ENCODE data around the gene FAAH. TPM values are rescaled to one million over a fixed set of nuclear protein-coding genes. Genes with fewer than 3 reads are reported as not detected.

The FAAH gene
- total RNA-seq, 1 donor from 2014 or later: 2.7 TPM

DNA sequence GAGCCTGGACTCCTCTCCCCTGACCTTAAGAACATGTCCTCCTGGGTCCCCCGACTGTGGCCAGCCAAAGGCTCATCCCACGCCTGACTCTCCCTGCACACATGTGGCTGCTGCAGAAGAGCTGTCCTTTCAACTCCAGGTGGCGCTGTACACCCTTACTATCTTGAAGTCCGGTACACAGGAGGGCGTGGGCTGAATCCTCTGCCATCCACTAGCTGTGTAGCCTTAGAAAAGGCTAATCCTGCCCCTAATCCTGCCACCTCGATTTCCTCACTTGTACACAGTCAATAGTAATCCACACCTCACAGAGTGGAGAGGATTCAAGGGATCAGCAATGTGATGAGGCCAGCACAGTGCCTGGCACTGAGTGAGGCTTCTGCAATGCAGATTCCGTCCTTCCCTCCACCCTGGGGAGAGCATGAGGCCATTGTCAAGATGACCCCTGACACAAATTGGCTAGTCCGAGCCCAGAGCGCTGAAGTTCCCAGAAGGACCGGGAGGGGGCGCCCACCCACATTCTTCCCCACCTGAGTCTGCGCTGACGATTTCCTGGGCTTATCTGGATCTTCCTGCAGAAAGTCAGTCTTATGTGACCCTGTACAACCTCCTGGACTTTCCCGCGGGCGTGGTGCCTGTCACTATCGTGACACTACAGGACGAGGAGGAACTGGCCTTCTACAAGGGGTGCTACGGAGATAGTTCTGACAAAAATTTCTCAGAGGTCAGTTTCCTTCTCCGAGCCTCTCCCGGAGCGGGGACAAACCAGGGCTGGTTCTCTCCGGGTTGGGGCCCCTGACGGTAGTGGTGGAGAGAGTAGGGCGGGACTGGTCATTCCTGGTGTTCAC lies 48.4 kb downstream of the FAAH start:
- TF ChIP-seq, protein P1, sequence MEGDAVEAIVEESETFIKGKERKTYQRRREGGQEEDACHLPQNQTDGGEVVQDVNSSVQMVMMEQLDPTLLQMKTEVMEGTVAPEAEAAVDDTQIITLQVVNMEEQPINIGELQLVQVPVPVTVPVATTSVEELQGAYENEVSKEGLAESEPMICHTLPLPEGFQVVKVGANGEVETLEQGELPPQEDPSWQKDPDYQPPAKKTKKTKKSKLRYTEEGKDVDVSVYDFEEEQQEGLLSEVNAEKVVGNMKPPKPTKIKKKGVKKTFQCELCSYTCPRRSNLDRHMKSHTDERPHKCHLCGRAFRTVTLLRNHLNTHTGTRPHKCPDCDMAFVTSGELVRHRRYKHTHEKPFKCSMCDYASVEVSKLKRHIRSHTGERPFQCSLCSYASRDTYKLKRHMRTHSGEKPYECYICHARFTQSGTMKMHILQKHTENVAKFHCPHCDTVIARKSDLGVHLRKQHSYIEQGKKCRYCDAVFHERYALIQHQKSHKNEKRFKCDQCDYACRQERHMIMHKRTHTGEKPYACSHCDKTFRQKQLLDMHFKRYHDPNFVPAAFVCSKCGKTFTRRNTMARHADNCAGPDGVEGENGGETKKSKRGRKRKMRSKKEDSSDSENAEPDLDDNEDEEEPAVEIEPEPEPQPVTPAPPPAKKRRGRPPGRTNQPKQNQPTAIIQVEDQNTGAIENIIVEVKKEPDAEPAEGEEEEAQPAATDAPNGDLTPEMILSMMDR (IDR thresholded peaks at IDR 0.05; ENCODE audit: unreplicated experiment): peak; percentile 93
- H3K4me1 Mint-ChIP-seq (ENCODE audit: unreplicated experiment): peaks cover 4% of the 10 kb centered on the region
- H3K4me3 Mint-ChIP-seq (ENCODE audit: unreplicated experiment): peak overlapping the region; percentile 89
- H3K9me3 Mint-ChIP-seq (ENCODE audit: unreplicated experiment): no peaks in the 10 kb centered on the region
- H3K27ac Mint-ChIP-seq (ENCODE audit: unreplicated experiment): peak overlapping the region; percentile 83
- DNase-seq (ENCODE audit: low spot score): peak; percentile 94
- H3K36me3 Mint-ChIP-seq (ENCODE audit: low read depth, unreplicated experiment): no peaks in the 10 kb centered on the region
- H3K27me3 Mint-ChIP-seq (ENCODE audit: unreplicated experiment): peaks cover 15% of the 10 kb centered on the region

DNA sequence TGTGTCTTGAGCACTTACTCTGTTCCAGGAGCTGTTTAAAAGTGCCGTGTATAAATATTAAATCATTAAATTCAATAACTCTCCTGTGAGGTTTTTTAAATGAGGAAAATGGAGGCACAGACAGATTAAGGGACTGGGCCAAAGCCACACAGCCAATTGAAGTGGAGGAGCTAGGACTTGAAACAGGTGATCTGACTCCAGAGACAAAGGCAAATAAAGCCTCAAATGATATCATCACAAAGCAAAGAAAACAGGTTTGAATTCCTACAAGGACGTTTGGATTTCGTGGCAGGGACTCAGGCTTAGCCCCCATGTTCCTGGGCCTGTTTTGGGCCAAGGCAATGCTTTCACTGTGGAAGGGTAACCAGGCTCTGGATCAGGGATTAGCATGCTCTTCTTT lies 50.3 kb downstream of the FAAH start:
- TF ChIP-seq, protein P1 (IDR thresholded peaks at IDR 0.05; ENCODE audit: unreplicated experiment): no peak
- Mint-ChIP-seq H3K27me3 (ENCODE audit: unreplicated experiment) (peaks cover 21% of the 10 kb centered on the region), H3K4me1 (ENCODE audit: unreplicated experiment) (peaks cover 11% of the 10 kb centered on the region), H3K4me3 (ENCODE audit: unreplicated experiment) (no peak overlapping the region), H3K36me3 (ENCODE audit: low read depth, unreplicated experiment) (no peaks in the 10 kb centered on the region), H3K27ac (ENCODE audit: unreplicated experiment) (no peak overlapping the region), H3K9me3 (ENCODE audit: unreplicated experiment) (no peaks in the 10 kb centered on the region)
- no peak for DNase-seq (ENCODE audit: low spot score)

DNA sequence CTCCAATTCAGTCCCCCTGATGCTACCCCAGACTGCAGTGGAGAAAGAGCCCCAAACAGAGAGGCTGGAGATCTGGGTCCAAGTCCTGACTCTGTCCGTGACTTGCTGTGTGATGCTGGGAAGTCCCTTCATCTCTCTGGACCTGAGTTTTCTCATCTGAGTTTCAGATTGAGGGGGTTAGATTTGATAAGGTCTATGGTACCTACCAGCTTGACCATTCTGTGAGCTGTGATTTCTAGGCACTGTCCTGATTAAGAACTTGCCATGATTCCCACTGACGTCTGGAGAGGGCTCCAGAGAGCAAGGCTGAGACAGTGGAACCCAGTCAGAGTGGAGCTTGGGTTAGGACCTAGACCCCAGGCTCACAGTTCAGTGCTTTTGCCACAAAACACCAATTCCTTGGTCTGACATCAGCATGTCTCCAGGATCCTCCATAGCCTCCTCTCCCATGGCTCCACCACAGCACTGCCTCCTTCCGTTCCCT lies 51.7 kb downstream of the FAAH start:
- DNase-seq (ENCODE audit: low spot score): no peak
- TF ChIP-seq, protein P1 (IDR thresholded peaks at IDR 0.05; ENCODE audit: unreplicated experiment): no peak
- peaks cover 21% of the 10 kb centered on the region for H3K27me3 Mint-ChIP-seq (ENCODE audit: unreplicated experiment)
- no peak overlapping the region for H3K4me3 Mint-ChIP-seq (ENCODE audit: unreplicated experiment)
- H3K36me3 Mint-ChIP-seq (ENCODE audit: low read depth, unreplicated experiment): no peaks in the 10 kb centered on the region
- no peaks in the 10 kb centered on the region for H3K9me3 Mint-ChIP-seq (ENCODE audit: unreplicated experiment)
- H3K27ac Mint-ChIP-seq (ENCODE audit: unreplicated experiment): no peak overlapping the region
- peaks cover 11% of the 10 kb centered on the region for H3K4me1 Mint-ChIP-seq (ENCODE audit: unreplicated experiment)

DNA sequence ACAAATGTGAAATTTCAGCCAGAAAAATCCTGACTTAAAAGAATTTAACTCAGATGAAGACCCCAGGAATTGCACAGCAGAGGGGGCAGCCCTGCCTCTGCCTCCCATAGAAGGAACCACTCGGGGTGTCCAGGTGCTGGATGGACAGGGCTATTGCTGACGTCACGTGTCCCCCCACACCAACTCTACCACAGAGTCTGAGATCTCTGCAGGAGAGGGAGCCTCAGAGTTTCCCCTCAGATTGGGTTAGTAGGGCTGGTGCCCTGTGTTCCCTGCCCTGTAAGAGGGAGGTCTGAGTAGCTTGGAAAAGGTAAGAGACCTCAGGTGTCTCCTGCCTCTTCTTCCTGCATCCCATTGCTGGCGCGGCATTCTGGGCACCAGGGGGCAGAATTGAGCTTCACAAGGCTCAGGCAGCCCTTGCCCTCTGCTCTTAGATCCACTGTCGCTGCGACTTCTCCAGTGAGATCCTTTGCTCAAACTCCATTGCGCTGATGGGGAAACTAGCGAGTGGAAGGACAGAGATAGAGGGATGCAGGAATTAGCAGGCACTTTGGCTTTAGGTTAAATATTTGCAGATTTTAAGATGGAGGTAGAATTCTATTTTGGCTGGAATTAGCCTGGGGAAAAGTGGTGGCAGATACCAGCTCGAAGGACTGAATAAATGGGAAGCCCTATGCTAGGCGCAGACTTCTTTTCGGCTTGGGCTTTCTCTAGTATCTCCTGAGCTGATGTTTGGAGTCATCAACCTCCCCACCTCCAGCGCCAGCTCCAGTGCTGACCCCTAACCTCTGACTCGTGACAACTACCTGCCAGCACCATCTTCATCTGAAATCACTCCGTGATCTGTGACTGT lies 52.8 kb downstream of the FAAH start:
- H3K4me1 Mint-ChIP-seq (ENCODE audit: unreplicated experiment): peaks cover 11% of the 10 kb centered on the region
- DNase-seq (ENCODE audit: low spot score): peak; percentile 89
- H3K27ac Mint-ChIP-seq (ENCODE audit: unreplicated experiment): no peak overlapping the region
- peaks cover 21% of the 10 kb centered on the region for H3K27me3 Mint-ChIP-seq (ENCODE audit: unreplicated experiment)
- no peaks in the 10 kb centered on the region for H3K36me3 Mint-ChIP-seq (ENCODE audit: low read depth, unreplicated experiment)
- no peak overlapping the region for H3K4me3 Mint-ChIP-seq (ENCODE audit: unreplicated experiment)
- TF ChIP-seq, protein P1 (IDR thresholded peaks at IDR 0.05; ENCODE audit: unreplicated experiment): peak; percentile 65
- no peaks in the 10 kb centered on the region for H3K9me3 Mint-ChIP-seq (ENCODE audit: unreplicated experiment)
